Cardiac muscle cell (in vitro differentiated cells and primary cell): ENCODE results near the gene CDC14A. TPM values are rescaled to one million over a fixed set of nuclear protein-coding genes. Genes with fewer than 3 reads are reported as not detected.

Source experiments
- DNase-seq, 2 donors: peaks; one replicate each; pipeline versions ENCODE4 v3.0.0 to v3.0.0-alpha.2; 2010 to 2017; ENCODE audit warnings: low read depth in 1 of 2, low spot score in 1 of 2
- H3K27ac ChIP-seq: fragments of 200-600 bp; sonication (generic); 2 replicates; pipeline ENCODE4 v1.5.1; 2016
- H3K27me3 ChIP-seq: fragments of 200-600 bp; sonication (generic); 2 replicates; pipeline ENCODE4 v1.6.0; 2016; ENCODE audit warnings: control low read depth
- H3K36me3 ChIP-seq: fragments of 200-600 bp; sonication (generic); 2 replicates; pipeline ENCODE4 v1.5.1; 2016; ENCODE audit warnings: control low read depth
- H3K4me1 ChIP-seq: fragments of 200-600 bp; sonication (generic); 2 replicates; pipeline ENCODE4 v1.8.1; 2017; ENCODE audit warnings: low read depth, mild to moderate bottlenecking, mixed run types
- H3K4me3 ChIP-seq: fragments of 200-600 bp; sonication (generic); 2 replicates; pipeline ENCODE4 v1.5.1; 2016; ENCODE audit warnings: mild to moderate bottlenecking
- H3K9me3 ChIP-seq: fragments of 200-600 bp; sonication (generic); 2 replicates; pipeline ENCODE4 v1.5.1; 2017; ENCODE audit warnings: low read depth, mild to moderate bottlenecking, control low read depth
- polyA plus RNA-seq: library from polyadenylated mRNA; unstranded; fragments of >200 nt; fragmentation: Nextera tagmentation; extraction: Ambion mirVana; gene quantifications from 2 replicates; pipeline ENCODE4 v1.2.1, GENCODE V29; 2016
- total RNA-seq: library from RNA; depleted of rRNA; stranded (reverse); fragments of >200 nt; gene quantifications from 2 replicates; pipeline ENCODE4 v1.2.3, GENCODE V29; 2016
- TF ChIP-seq, protein P1 (sequence below): IDR thresholded peaks from 2 replicates; pipeline ENCODE4 v1.5.1; 2012; ENCODE audit warnings: low read depth, mild to moderate bottlenecking, low read length

CDC14A gene
- total and polyA plus RNA-seq, 2 experiments from 2014 or later = 9.6 to 16.9 TPM

DNA sequence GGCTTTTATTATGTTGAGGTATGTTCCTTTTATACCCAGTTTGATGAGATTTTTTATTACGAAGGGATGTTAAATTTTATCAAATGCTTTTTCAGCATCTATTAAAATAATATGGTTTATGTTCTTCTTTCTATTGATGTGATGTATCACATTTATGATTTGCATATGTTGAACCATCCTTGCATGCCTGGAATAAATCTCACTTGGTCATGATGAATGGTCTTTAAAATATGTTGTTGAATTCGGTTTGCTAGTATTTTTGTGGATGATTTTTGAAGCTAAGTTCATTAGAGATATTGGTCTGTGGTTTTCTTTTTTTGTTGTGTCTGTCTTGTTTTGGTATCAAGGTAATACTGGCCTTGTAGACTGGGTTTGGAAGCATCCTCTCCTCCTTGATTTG lies 199.7 kb downstream of the CDC14A start:
- TF ChIP-seq, protein P1, sequence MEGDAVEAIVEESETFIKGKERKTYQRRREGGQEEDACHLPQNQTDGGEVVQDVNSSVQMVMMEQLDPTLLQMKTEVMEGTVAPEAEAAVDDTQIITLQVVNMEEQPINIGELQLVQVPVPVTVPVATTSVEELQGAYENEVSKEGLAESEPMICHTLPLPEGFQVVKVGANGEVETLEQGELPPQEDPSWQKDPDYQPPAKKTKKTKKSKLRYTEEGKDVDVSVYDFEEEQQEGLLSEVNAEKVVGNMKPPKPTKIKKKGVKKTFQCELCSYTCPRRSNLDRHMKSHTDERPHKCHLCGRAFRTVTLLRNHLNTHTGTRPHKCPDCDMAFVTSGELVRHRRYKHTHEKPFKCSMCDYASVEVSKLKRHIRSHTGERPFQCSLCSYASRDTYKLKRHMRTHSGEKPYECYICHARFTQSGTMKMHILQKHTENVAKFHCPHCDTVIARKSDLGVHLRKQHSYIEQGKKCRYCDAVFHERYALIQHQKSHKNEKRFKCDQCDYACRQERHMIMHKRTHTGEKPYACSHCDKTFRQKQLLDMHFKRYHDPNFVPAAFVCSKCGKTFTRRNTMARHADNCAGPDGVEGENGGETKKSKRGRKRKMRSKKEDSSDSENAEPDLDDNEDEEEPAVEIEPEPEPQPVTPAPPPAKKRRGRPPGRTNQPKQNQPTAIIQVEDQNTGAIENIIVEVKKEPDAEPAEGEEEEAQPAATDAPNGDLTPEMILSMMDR = no peak
- no peaks in the 10 kb centered on the region for H3K9me3 ChIP-seq
- H3K27me3 ChIP-seq = peaks cover 3% of the 10 kb centered on the region
- no peak overlapping the region for H3K4me3 ChIP-seq
- no peak overlapping the region for H3K27ac ChIP-seq
- H3K36me3 ChIP-seq = no peaks in the 10 kb centered on the region
- no peak for DNase-seq
- H3K4me1 ChIP-seq = no peaks in the 10 kb centered on the region

DNA sequence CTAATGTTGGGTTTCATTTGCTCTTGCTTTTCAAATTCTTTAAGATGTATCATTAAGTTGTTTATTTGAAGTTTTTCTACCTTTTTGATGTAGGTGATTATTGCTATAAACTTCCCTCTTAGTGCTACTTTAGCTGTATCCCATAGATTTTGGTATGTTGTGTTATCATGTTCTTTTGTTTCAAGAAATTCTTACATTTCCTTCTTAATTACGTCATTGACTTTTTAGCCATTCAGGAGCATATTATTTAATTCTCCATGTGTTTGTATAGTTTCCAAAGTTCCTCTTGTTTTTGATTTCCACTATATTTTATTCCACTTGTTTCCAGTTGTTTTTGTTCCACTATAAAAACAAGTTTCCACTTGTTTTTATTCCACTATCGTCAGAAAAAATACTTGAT lies 200.6 kb downstream of the CDC14A start:
- no peak for DNase-seq
- H3K9me3 ChIP-seq = no peaks in the 10 kb centered on the region
- no peaks in the 10 kb centered on the region for H3K36me3 ChIP-seq
- H3K27me3 ChIP-seq = no peaks in the 10 kb centered on the region
- no peak overlapping the region for H3K4me3 ChIP-seq
- no peaks in the 10 kb centered on the region for H3K4me1 ChIP-seq
- no peak overlapping the region for H3K27ac ChIP-seq
- TF ChIP-seq, protein P1 = no peak

DNA sequence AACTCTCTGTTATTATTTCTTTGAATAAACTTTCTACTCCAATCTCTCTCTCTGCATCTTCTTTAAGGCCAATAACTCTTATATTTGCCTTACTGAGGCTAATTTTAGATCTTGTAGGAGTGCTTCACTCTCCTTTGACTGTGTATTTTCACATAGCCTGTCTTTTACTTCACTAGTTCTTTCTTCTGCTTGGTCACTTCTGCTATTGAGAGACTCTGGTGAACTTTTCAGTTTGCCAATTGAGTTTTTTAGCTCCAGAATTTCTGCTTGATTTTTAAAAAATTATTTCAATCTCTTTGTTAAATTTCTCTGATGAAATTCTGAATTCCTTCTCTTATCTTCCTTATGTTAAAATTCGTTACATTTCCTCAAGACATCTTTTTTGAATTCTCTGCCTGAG lies 203.9 kb downstream of the CDC14A start:
- no peak for DNase-seq

GRCh38 chr1:100556925-100557605 lies 204.8 kb downstream of the CDC14A start:
- Histone ChIP-seq H3K4me3 (no peak overlapping the region), H3K36me3 (no peaks in the 10 kb centered on the region), H3K9me3 (no peaks in the 10 kb centered on the region), H3K27me3 (no peaks in the 10 kb centered on the region), H3K27ac (no peak overlapping the region), H3K4me1 (no peaks in the 10 kb centered on the region)
- TF ChIP-seq, protein P1 = no peak
- DNase-seq = no peak

More for the DNA sequence above, 203.9 kb downstream of the CDC14A start:
- Histone ChIP-seq H3K27me3 (no peaks in the 10 kb centered on the region), H3K9me3 (no peaks in the 10 kb centered on the region), H3K36me3 (no peaks in the 10 kb centered on the region), H3K4me3 (no peak overlapping the region), H3K4me1 (no peaks in the 10 kb centered on the region), H3K27ac (no peak overlapping the region)
- TF ChIP-seq, protein P1 = no peak

DNA sequence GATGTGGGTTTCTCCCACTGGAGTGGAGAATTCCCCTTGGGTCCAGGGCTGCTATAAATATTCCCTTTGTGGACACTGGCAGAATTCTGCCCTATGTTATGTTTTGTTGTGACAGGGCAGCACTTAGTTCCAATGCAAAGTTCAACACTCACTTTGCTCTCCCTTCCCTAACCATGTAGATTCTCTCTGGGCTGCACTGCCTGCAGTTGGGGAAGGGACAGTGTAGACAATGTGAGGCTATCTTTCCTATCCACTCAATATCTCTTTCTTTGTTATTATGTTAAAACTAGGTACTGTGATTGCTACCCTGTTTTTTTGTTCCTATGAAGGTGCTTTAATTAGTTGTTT lies 205.3 kb downstream of the CDC14A start:
- Histone ChIP-seq H3K27me3 (no peaks in the 10 kb centered on the region), H3K9me3 (no peaks in the 10 kb centered on the region), H3K4me1 (no peaks in the 10 kb centered on the region), H3K36me3 (no peaks in the 10 kb centered on the region), H3K4me3 (no peak overlapping the region), H3K27ac (no peak overlapping the region)
- no peak for DNase-seq
- TF ChIP-seq, protein P1 = no peak
